Adrenal gland (tissue), 12 donors: Measurements from ENCODE around the gene TMEM62. TPM values are rescaled to one million over a fixed set of nuclear protein-coding genes. Genes with fewer than 3 reads are reported as not detected.

ENCODE experiments used
- DNase-seq, 7 donors: peaks; one replicate each; pipeline ENCODE4 v3.0.0-alpha.2; 2019 to 2020
- H3K27ac ChIP-seq, 5 donors: fragments of 200-600 bp; sonication (generic) in 4 of 5; 1 replicate in 3 of 5; 2 replicates in 2 of 5; pipeline versions ENCODE4 v1.5.1 to v1.8.0; 2016 to 2020; ENCODE audit warnings: mild to moderate bottlenecking in 1 of 5
- H3K27me3 ChIP-seq: fragments of 200-600 bp; 2 replicates; pipeline ENCODE4 v1.8.0; 2021
- H3K36me3 ChIP-seq, 2 donors: fragments of 200-600 bp; replicated peaks in 1 of 2; 1 replicate in 1 of 2; 2 replicates in 1 of 2; pipeline versions ENCODE4 v1.5.1 to v1.8.0; 2018 to 2022
- H3K4me1 ChIP-seq, 2 donors: fragments of 200-600 bp; replicated peaks in 1 of 2; 1 replicate in 1 of 2; 2 replicates in 1 of 2; pipeline versions ENCODE4 v1.5.1 to v1.8.0; 2018 to 2021
- H3K4me3 ChIP-seq, 4 donors: fragments of 200-600 bp; sonication (generic) in 3 of 4; one replicate each; pipeline ENCODE4 v1.5.1; 2016 to 2018
- H3K9me3 ChIP-seq, 3 donors: fragments of 200-600 bp; sonication (generic) in 1 of 3; replicated peaks in 1 of 3; 1 replicate in 2 of 3; 2 replicates in 1 of 3; pipeline versions ENCODE4 v1.5.1 to v1.8.0; 2016 to 2021
- CTCF ChIP-seq, 6 experiments: fragments of 450-650 bp in 4 of 6; fragments of 200-600 bp in 2 of 6; sonication (generic) in 1 of 6; IDR thresholded peaks; 1 replicate in 5 of 6; 2 replicates in 1 of 6; pipeline versions ENCODE4 v1.5.1 to v1.8.0; 2016 to 2021; ENCODE audit warnings: antibody characterized with exemption in 6 of 6, mild to moderate bottlenecking in 2 of 6, moderate library complexity in 1 of 6
- POLR2A ChIP-seq, 2 donors: fragments of 450-650 bp; IDR thresholded peaks; one replicate each; pipeline ENCODE4 v1.6.1; 2017; ENCODE audit warnings: antibody characterized with exemption in 2 of 2, mild to moderate bottlenecking in 2 of 2, moderate library complexity in 1 of 2
- WGBS, 4 donors: extraction: QIAGEN DNeasy Blood & Tissue Kit in 2 of 4; methylation state at CpG; one replicate each; pipeline versions ENCODE4 v1.1.5 to v1.1.7; 2013 to 2017; 5-methylcytosine and 5-hydroxymethylcytosine counted together
- intact Hi-C, 2 donors: fragments of 100-400 bp; cut with DNase I; formaldehyde crosslinking; loops; one replicate each; pipeline versions ENCODE4 v1.14.1 to v1.15.0; 2022 to 2023
- polyA plus RNA-seq, 3 donors: library from polyadenylated mRNA; stranded (reverse); fragments of 200-250 nt in 2 of 3; fragments of 350-450 nt in 1 of 3; fragmentation: Illumina TruSeq in 1 of 3; extraction: RNeasy Lipid Tissue Mini Kit (QIAGEN cat#74804) in 1 of 3; gene quantifications; one replicate each; pipeline ENCODE4 v1.2.3, GENCODE V29; 2013 to 2014
- total RNA-seq, 9 donors: library from RNA; depleted of rRNA in 4 of 9; stranded (reverse); fragments of >200 nt in 4 of 9; fragments of 120-200 nt in 1 of 9; fragmentation: NEBNext Ultra II Directional in 1 of 9; extraction: Animal tissue kit (Norgen Biotek cat#: 25700) in 1 of 9; gene quantifications; one replicate each; pipeline versions ENCODE4 v1.1.0 to v1.2.4, GENCODE V29; 2013 to 2023
- donor health status: healthy with polysubstance abuse.
- donor health status: Bipolar disorder and iron deficiency.
- donor health status: DM: yes; HTN: yes; CAD: no.
- donor health status: DM: no; HTN: no; CAD: no.
- donor health status: DM: no; HTN: no; CAD: no.
- donor health status: DM: yes; HTN: yes; CAD: no.

Gene TMEM62
- total and polyA plus RNA-seq, 12 donors, result 11.3 to 25.9 (median 18.4) TPM

GRCh38 chr15:43105778-43106485, 27.5 kb upstream of the TMEM62 start, which contains the start of gene UBR1:
TSS of gene UBR1 (minus strand) at chr15:43106038. CDS start at chr15:43106022, 16 bp downstream.
- peak; percentile 87 to 95 (median 92) for DNase-seq
- Histone ChIP-seq H3K27me3 (no peaks in the 10 kb centered on the region), H3K9me3 (no peaks in the 10 kb centered on the region), H3K27ac (peak within 1 kb of the TSS; percentile 53 to 92 (median 73)), H3K4me1 (peaks cover 4 to 23% of the 10 kb centered on the region in 2 donors), H3K4me3 (peak within 1 kb of the TSS; percentile 24 to 78 (median 61)), H3K36me3 (peaks cover 0 to 3% of the 10 kb centered on the region in 2 donors)
- TF ChIP-seq CTCF (IDR thresholded peaks at IDR 0.05) (peak in 1 of 6 experiments; percentile 2), POLR2A (IDR thresholded peaks at IDR 0.05) (peak in 1 of 2 donors; percentile 73)
- intact Hi-C loops, result no loop called here
- 0 to 2% (median 0%) methylated on average over 18 to 33 of the region's 33 CpGs for WGBS, 4 donors

- intact Hi-C loops, result no loop called here
Measured at GRCh38 chr15:43106486-43106829, 26.9 kb upstream of the TMEM62 start.

GRCh38 chr15:43107751-43108150, 25.6 kb upstream of the TMEM62 start:
- DNase-seq, result no peak
- WGBS, 4 donors, result 87 to 100% (median 90%) methylated on average over 1 of the region's 1 CpG
- Histone ChIP-seq H3K36me3 (no peaks in the 10 kb centered on the region), H3K9me3 (no peaks in the 10 kb centered on the region), H3K4me3 (no peak overlapping the region), H3K27me3 (no peaks in the 10 kb centered on the region), H3K4me1 (peaks cover 4 to 23% of the 10 kb centered on the region in 2 donors), H3K27ac (no peak overlapping the region)
- TF ChIP-seq POLR2A (IDR thresholded peaks at IDR 0.05), result no peak
- TF ChIP-seq CTCF (IDR thresholded peaks at IDR 0.05), result no peak
- intact Hi-C loops, result no loop called here

More at GRCh38 chr15:43106486-43106829, 26.9 kb upstream of the TMEM62 start:
- peaks cover 4 to 23% of the 10 kb centered on the region in 2 donors for H3K4me1 ChIP-seq
- WGBS, 4 donors, result 18 to 21% (median 20%) methylated on average over 7 of the region's 7 CpGs
- no peaks in the 10 kb centered on the region for H3K36me3 ChIP-seq
- no peaks in the 10 kb centered on the region for H3K27me3 ChIP-seq
- DNase-seq, result no peak
- TF ChIP-seq CTCF (IDR thresholded peaks at IDR 0.05) (no peak), POLR2A (IDR thresholded peaks at IDR 0.05) (no peak)
- no peaks in the 10 kb centered on the region for H3K9me3 ChIP-seq
- H3K27ac ChIP-seq, result peak overlapping the region; percentile 53 to 92 (median 73)
- peak overlapping the region in 3 of 4 donors; percentile 50 to 78 (median 72) for H3K4me3 ChIP-seq

- Histone ChIP-seq H3K27me3 (no peaks in the 10 kb centered on the region), H3K36me3 (no peaks in the 10 kb centered on the region), H3K9me3 (no peaks in the 10 kb centered on the region), H3K4me3 (no peak overlapping the region), H3K27ac (no peak overlapping the region), H3K4me1 (peaks cover 0 to 6% of the 10 kb centered on the region in 2 donors)
- 65 to 82% (median 76%) methylated on average over 3 of the region's 3 CpGs for WGBS, 4 donors
- no peak for DNase-seq
- intact Hi-C loops, result no loop called here
- TF ChIP-seq CTCF (IDR thresholded peaks at IDR 0.05) (no peak), POLR2A (IDR thresholded peaks at IDR 0.05) (no peak)
Measured at GRCh38 chr15:43111354-43111753, 22.0 kb upstream of the TMEM62 start.
